HG03457 (cell line): ENCODE data around the gene MSH3.
"Not testable (repeated sequence)": the region's sequence is repeated elsewhere in the genome, so short reads cannot be mapped to it uniquely, and the experiment has no call there.

Experiments used
- ATAC-seq: cut with Tn5 transposase; IDR thresholded peaks from one replicate; pipeline ENCODE4 v1.9.1; 2021; ENCODE audit warnings: moderate number of reproducible peaks; ENCODE audit not compliant: unreplicated experiment

MSH3 gene

GRCh38 chr5:80884929-80885328 lies 230.5 kb downstream of the MSH3 start:
- no peak for ATAC-seq

- no peak for ATAC-seq
Measured at GRCh38 chr5:80885396-80886000, 231.0 kb downstream of the MSH3 start.

GRCh38 chr5:80894083-80894482 lies 239.6 kb downstream of the MSH3 start:
- no peak for ATAC-seq

- no peak for ATAC-seq
Measured at GRCh38 chr5:80895523-80895922, 241.1 kb downstream of the MSH3 start.

GRCh38 chr5:80902624-80903023 lies 248.2 kb downstream of the MSH3 start:
- not testable (repeated sequence) for ATAC-seq

GRCh38 chr5:80904533-80905187 lies 250.2 kb downstream of the MSH3 start:
- no peak for ATAC-seq

- no peak for ATAC-seq
Measured at GRCh38 chr5:80905405-80905804, 251.0 kb downstream of the MSH3 start.

- ATAC-seq, result no peak
Measured at GRCh38 chr5:80912479-80912878, 258.0 kb downstream of the MSH3 start.

GRCh38 chr5:80915716-80916115 lies 261.3 kb downstream of the MSH3 start:
- no peak for ATAC-seq

- ATAC-seq, result no peak
Measured at GRCh38 chr5:80916676-80917075, 262.2 kb downstream of the MSH3 start.

GRCh38 chr5:80917631-80918030 lies 263.2 kb downstream of the MSH3 start:
- ATAC-seq, result no peak

- ATAC-seq, result no peak
Measured at GRCh38 chr5:80919678-80920196, 265.3 kb downstream of the MSH3 start.

- ATAC-seq, result no peak
Measured at GRCh38 chr5:80920333-80920732, 265.9 kb downstream of the MSH3 start.

GRCh38 chr5:80921026-80921425 lies 266.6 kb downstream of the MSH3 start:
- no peak for ATAC-seq

- ATAC-seq, result no peak
Measured at GRCh38 chr5:80925931-80926330, 271.5 kb downstream of the MSH3 start.
